ENCODE data around the gene SLC12A1.

SLC12A1 gene

GRCh38 chr15:48222627-48223026 is 16.5 kb downstream of the SLC12A1 start:
- TF ChIP-seq ARNTL (CRISPR knock-in tag; IDR thresholded peaks at IDR 0.05; ENCODE audit: borderline replicate concordance, low read depth) (no peak), PPARA (CRISPR knock-in tag; IDR thresholded peaks at IDR 0.05; ENCODE audit: borderline replicate concordance) (no peak), BACH2 (CRISPR knock-in tag; IDR thresholded peaks at IDR 0.05; ENCODE audit: borderline replicate concordance) (no peak), TCF4 (CRISPR knock-in tag; IDR thresholded peaks at IDR 0.05; ENCODE audit: borderline replicate concordance) (no peak), ZFP3 (CRISPR knock-in tag; IDR thresholded peaks at IDR 0.05) (no peak)
- ATAC-seq: no peak

DNA sequence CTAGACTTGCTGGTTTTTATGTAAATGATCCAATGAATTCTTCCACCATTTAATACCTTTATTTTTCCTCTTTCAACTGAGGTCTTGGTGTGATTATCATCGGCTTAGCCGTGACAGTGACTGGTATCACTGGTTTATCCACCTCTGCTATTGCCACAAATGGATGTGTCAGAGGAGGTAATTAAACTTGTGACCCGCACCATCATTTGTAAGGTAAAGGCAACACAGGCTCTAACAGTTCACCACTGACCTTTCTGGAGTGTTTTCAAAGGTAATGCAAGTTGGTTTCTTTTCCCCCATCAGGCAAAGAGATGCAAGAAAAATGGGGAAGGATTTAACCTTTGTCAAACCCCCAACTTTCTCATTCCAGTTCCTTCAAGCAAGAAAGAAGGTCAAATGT is 19.7 kb downstream of the SLC12A1 start:
- ATAC-seq: no peak
- no peak for TF ChIP-seq ZC3H10 (CRISPR knock-in tag; IDR thresholded peaks at IDR 0.05)
- no peak for TF ChIP-seq ZNF70 (CRISPR knock-in tag; IDR thresholded peaks at IDR 0.05)
- TF ChIP-seq PPARA (CRISPR knock-in tag; IDR thresholded peaks at IDR 0.05; ENCODE audit: borderline replicate concordance): no peak
- TF ChIP-seq, protein P1, sequence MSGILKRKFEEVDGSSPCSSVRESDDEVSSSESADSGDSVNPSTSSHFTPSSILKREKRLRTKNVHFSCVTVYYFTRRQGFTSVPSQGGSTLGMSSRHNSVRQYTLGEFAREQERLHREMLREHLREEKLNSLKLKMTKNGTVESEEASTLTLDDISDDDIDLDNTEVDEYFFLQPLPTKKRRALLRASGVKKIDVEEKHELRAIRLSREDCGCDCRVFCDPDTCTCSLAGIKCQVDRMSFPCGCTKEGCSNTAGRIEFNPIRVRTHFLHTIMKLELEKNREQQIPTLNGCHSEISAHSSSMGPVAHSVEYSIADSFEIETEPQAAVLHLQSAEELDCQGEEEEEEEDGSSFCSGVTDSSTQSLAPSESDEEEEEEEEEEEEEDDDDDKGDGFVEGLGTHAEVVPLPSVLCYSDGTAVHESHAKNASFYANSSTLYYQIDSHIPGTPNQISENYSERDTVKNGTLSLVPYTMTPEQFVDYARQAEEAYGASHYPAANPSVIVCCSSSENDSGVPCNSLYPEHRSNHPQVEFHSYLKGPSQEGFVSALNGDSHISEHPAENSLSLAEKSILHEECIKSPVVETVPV (CRISPR knock-in tag; IDR thresholded peaks at IDR 0.05): no peak
- TF ChIP-seq ZFP30 (CRISPR knock-in tag; IDR thresholded peaks at IDR 0.05): no peak
- no peak for TF ChIP-seq POU6F1 (CRISPR knock-in tag; IDR thresholded peaks at IDR 0.05; ENCODE audit: borderline replicate concordance, low read depth)
- TF ChIP-seq OSR1 (CRISPR knock-in tag; IDR thresholded peaks at IDR 0.05): no peak
- TF ChIP-seq ZFP3 (CRISPR knock-in tag; IDR thresholded peaks at IDR 0.05): no peak
- TF ChIP-seq BACH2 (CRISPR knock-in tag; IDR thresholded peaks at IDR 0.05; ENCODE audit: borderline replicate concordance): no peak

- TF ChIP-seq RARB (CRISPR knock-in tag; IDR thresholded peaks at IDR 0.05) (no peak), ZNF565 (CRISPR knock-in tag; conservative IDR thresholded peaks at IDR 0.05; ENCODE audit: low read depth) (no peak), ZFP30 (CRISPR knock-in tag; IDR thresholded peaks at IDR 0.05) (no peak), ZC3H10 (CRISPR knock-in tag; IDR thresholded peaks at IDR 0.05) (no peak), ARNTL (CRISPR knock-in tag; IDR thresholded peaks at IDR 0.05; ENCODE audit: borderline replicate concordance, low read depth) (no peak), BACH2 (CRISPR knock-in tag; IDR thresholded peaks at IDR 0.05; ENCODE audit: borderline replicate concordance) (no peak), TSHZ2 (CRISPR knock-in tag; IDR thresholded peaks at IDR 0.05) (no peak), OSR1 (CRISPR knock-in tag; IDR thresholded peaks at IDR 0.05) (no peak), ZNF8 (CRISPR knock-in tag; IDR thresholded peaks at IDR 0.05) (no peak)
- ATAC-seq: no peak
Observed at GRCh38 chr15:48230498-48230897, 24.4 kb downstream of the SLC12A1 start.

DNA sequence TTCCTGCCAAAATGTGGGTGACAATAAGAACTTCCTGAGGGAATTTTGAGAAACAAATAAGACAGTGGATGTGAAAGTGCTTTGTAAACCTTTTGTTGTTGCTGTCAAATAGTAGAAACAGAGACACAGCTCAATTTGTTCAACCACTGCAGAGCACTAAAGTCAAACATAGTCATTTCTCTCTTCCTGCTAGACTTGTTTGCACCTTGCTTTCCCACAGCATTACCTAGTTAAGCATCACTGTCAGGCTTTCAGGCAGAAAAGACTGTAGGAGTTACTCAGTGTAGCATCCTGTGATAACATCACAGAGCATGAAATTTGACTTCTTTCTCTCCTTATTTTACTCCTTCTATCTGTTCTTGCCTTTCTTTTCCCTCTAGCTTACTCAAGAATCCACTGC is 27.1 kb downstream of the SLC12A1 start:
- TF ChIP-seq POU6F1 (CRISPR knock-in tag; IDR thresholded peaks at IDR 0.05; ENCODE audit: borderline replicate concordance, low read depth) (no peak), SNAI2 (CRISPR knock-in tag; IDR thresholded peaks at IDR 0.05) (no peak), PATZ1 (CRISPR knock-in tag; IDR thresholded peaks at IDR 0.05; ENCODE audit: borderline replicate concordance) (no peak), ZFP30 (CRISPR knock-in tag; IDR thresholded peaks at IDR 0.05) (no peak), RARB (CRISPR knock-in tag; IDR thresholded peaks at IDR 0.05) (no peak), ZNF70 (CRISPR knock-in tag; IDR thresholded peaks at IDR 0.05) (no peak), GLIS3 (CRISPR knock-in tag; IDR thresholded peaks at IDR 0.05) (no peak), ESRRG (CRISPR knock-in tag; IDR thresholded peaks at IDR 0.05) (no peak), ZFP3 (CRISPR knock-in tag; IDR thresholded peaks at IDR 0.05) (no peak), ARNTL (CRISPR knock-in tag; IDR thresholded peaks at IDR 0.05; ENCODE audit: borderline replicate concordance, low read depth) (no peak), TCF4 (CRISPR knock-in tag; IDR thresholded peaks at IDR 0.05; ENCODE audit: borderline replicate concordance) (no peak)
- ATAC-seq: no peak
